SK-N-SH treated with all-trans-retinoic acid at 6 μM for 48 hours (cell line): ENCODE results near the gene TGFBR3.

Experiments used
- ATAC-seq: fragments of 200-7000 bp; cut with Tn5 transposase; 3 replicates; pipeline ENCODE4 v1.9.1; 2020; ENCODE audit warnings: mild to moderate bottlenecking, moderate library complexity
- ARNTL ChIP-seq: fragments of 450-650 bp; formaldehyde crosslinking; IDR thresholded peaks from 2 replicates; pipeline ENCODE4 v1.5.0; 2020; ENCODE audit warnings: low read depth, mild to moderate bottlenecking, moderate library complexity, borderline replicate concordance
- BACH2 ChIP-seq: fragments of 250-450 bp; sonication (Bioruptor Pico); IDR thresholded peaks from 2 replicates; pipeline ENCODE4 v1.9.0; 2021; ENCODE audit warnings: mild to moderate bottlenecking, borderline replicate concordance
- CSDC2 ChIP-seq: fragments of 250-450 bp; sonication (Bioruptor Pico); IDR thresholded peaks from 2 replicates; pipeline ENCODE4 v1.5.0; 2020; ENCODE audit warnings: mild to moderate bottlenecking, moderate library complexity
- ESRRG ChIP-seq: fragments of 250-450 bp; sonication (Bioruptor Pico); IDR thresholded peaks from 2 replicates; pipeline ENCODE4 v1.6.1; 2021; ENCODE audit warnings: mild to moderate bottlenecking
- GLIS3 ChIP-seq: fragments of 250-450 bp; sonication (Bioruptor Pico); IDR thresholded peaks from 2 replicates; pipeline ENCODE4 v1.5.0; 2020; ENCODE audit warnings: mild to moderate bottlenecking, moderate library complexity
- ISL1 ChIP-seq: fragments of 250-450 bp; sonication (Bioruptor Pico); IDR thresholded peaks from 2 replicates; pipeline ENCODE4 v2.1.2; 2022; ENCODE audit warnings: mild to moderate bottlenecking, moderate library complexity
- OSR1 ChIP-seq: fragments of 250-450 bp; sonication (Bioruptor Pico); IDR thresholded peaks from 2 replicates; pipeline ENCODE4 v1.8.0; 2022; ENCODE audit warnings: moderate library complexity, mild to moderate bottlenecking, inconsistent platforms
- PPARA ChIP-seq: fragments of 250-450 bp; sonication (Bioruptor Pico); IDR thresholded peaks from 2 replicates; pipeline ENCODE4 v1.5.0; 2020; ENCODE audit warnings: mild to moderate bottlenecking, borderline replicate concordance
- RARB ChIP-seq: fragments of 250-450 bp; sonication (Bioruptor Pico); IDR thresholded peaks from 2 replicates; pipeline ENCODE4 v1.8.0; 2021; ENCODE audit warnings: mild to moderate bottlenecking, moderate library complexity
- SNAI2 ChIP-seq: fragments of 250-450 bp; sonication (Bioruptor Pico); IDR thresholded peaks from 2 replicates; pipeline ENCODE4 v1.5.0; 2020; ENCODE audit warnings: mild to moderate bottlenecking, moderate library complexity
- TCF4 ChIP-seq: fragments of 250-450 bp; sonication (Bioruptor Pico); IDR thresholded peaks from 2 replicates; pipeline ENCODE4 v1.8.0; 2021; ENCODE audit warnings: mild to moderate bottlenecking, moderate library complexity, borderline replicate concordance
- TOX ChIP-seq: fragments of 250-450 bp; sonication (Bioruptor Pico); IDR thresholded peaks from 2 replicates; pipeline ENCODE4 v1.8.0; 2021; ENCODE audit warnings: mild to moderate bottlenecking, moderate library complexity, borderline replicate concordance
- ZC3H10 ChIP-seq: fragments of 250-450 bp; sonication (Bioruptor Pico); IDR thresholded peaks from 2 replicates; pipeline ENCODE4 v1.5.1; 2021; ENCODE audit warnings: mild to moderate bottlenecking, moderate library complexity
- ZFP3 ChIP-seq: fragments of 250-450 bp; sonication (Bioruptor Pico); IDR thresholded peaks from 2 replicates; pipeline ENCODE4 v1.5.0; 2020; ENCODE audit warnings: mild to moderate bottlenecking, moderate library complexity
- ZFP30 ChIP-seq: fragments of 450-650 bp; formaldehyde crosslinking; IDR thresholded peaks from 2 replicates; pipeline ENCODE4 v1.5.0; 2022; ENCODE audit warnings: mild to moderate bottlenecking, moderate library complexity
- ZNF565 ChIP-seq: fragments of 450-650 bp; formaldehyde crosslinking; conservative IDR thresholded peaks from 2 replicates; pipeline ENCODE4 v1.5.0; 2020; ENCODE audit warnings: low read depth, mild to moderate bottlenecking, moderate library complexity
- ZNF70 ChIP-seq: fragments of 450-650 bp; formaldehyde crosslinking; IDR thresholded peaks from 2 replicates; pipeline ENCODE4 v1.5.0; 2020; ENCODE audit warnings: mild to moderate bottlenecking, moderate library complexity
- ZNF8 ChIP-seq: fragments of 450-650 bp; formaldehyde crosslinking; IDR thresholded peaks from 2 replicates; pipeline ENCODE4 v1.5.0; 2020; ENCODE audit warnings: mild to moderate bottlenecking, moderate library complexity
- TF ChIP-seq, protein P1 (sequence below): fragments of 250-450 bp; sonication (Bioruptor Pico); IDR thresholded peaks from 2 replicates; pipeline ENCODE4 v1.5.1; 2020; ENCODE audit warnings: low read depth, mild to moderate bottlenecking, moderate library complexity
- TF ChIP-seq, protein P2 (sequence below): fragments of 250-450 bp; sonication (Bioruptor Pico); IDR thresholded peaks from 2 replicates; pipeline ENCODE4 v1.5.0; 2020; ENCODE audit warnings: mild to moderate bottlenecking, moderate library complexity
- TF ChIP-seq, protein P3 (sequence below): fragments of 250-450 bp; sonication (Bioruptor Pico); IDR thresholded peaks from 2 replicates; pipeline ENCODE4 v1.8.0; 2020; ENCODE audit warnings: mild to moderate bottlenecking, moderate library complexity, borderline replicate concordance
- TF ChIP-seq, protein P4 (sequence below): fragments of 250-450 bp; sonication (Bioruptor Pico); IDR thresholded peaks from 2 replicates; pipeline ENCODE4 v1.5.1; 2021; ENCODE audit warnings: mild to moderate bottlenecking, moderate library complexity

Gene TGFBR3

DNA sequence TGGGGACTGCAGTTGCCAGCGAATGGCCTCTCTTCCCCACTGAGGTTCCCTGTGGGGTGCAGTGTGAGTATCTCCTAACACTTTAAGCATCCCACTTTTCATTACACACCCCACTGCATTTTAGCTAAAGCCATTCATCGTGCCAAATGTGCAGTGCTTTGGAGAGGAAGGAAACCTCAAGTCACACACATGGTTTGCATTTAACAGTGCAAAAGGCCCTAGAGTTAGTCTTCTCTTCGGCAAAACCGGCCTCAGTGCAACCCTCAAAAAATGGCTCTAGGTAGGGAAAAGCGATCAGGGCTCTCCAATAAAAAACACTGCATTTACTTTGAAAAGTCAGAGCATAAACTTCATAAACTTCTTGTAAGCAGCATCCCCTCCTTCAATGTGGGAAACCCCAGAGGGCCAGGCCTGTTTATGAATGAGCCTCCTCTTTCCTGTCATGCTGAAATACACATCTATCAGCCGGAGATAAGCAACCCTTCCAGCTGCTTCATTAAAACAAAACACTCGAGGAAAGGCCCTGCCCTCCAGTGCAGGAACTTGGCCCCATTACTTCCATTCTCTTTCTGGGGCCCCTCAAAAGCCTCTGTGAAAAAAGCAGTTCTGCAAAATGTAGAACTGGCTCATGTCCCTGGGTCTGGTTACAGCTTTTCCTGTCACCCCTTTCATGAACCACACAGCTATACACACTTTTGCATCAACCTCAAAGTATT lies 201.3 kb downstream of the TGFBR3 start:
- no peak for TF ChIP-seq ZNF70 (CRISPR knock-in tag)
- no peak for TF ChIP-seq RARB (CRISPR knock-in tag)
- no peak for TF ChIP-seq ZFP30 (CRISPR knock-in tag)
- TF ChIP-seq, protein P1, sequence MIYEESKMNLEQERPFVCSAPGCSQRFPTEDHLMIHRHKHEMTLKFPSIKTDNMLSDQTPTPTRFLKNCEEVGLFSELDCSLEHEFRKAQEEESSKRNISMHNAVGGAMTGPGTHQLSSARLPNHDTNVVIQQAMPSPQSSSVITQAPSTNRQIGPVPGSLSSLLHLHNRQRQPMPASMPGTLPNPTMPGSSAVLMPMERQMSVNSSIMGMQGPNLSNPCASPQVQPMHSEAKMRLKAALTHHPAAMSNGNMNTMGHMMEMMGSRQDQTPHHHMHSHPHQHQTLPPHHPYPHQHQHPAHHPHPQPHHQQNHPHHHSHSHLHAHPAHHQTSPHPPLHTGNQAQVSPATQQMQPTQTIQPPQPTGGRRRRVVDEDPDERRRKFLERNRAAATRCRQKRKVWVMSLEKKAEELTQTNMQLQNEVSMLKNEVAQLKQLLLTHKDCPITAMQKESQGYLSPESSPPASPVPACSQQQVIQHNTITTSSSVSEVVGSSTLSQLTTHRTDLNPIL = no peak
- no peak for TF ChIP-seq GLIS3 (CRISPR knock-in tag)
- no peak for TF ChIP-seq ZFP3 (CRISPR knock-in tag)
- TF ChIP-seq, protein P2, sequence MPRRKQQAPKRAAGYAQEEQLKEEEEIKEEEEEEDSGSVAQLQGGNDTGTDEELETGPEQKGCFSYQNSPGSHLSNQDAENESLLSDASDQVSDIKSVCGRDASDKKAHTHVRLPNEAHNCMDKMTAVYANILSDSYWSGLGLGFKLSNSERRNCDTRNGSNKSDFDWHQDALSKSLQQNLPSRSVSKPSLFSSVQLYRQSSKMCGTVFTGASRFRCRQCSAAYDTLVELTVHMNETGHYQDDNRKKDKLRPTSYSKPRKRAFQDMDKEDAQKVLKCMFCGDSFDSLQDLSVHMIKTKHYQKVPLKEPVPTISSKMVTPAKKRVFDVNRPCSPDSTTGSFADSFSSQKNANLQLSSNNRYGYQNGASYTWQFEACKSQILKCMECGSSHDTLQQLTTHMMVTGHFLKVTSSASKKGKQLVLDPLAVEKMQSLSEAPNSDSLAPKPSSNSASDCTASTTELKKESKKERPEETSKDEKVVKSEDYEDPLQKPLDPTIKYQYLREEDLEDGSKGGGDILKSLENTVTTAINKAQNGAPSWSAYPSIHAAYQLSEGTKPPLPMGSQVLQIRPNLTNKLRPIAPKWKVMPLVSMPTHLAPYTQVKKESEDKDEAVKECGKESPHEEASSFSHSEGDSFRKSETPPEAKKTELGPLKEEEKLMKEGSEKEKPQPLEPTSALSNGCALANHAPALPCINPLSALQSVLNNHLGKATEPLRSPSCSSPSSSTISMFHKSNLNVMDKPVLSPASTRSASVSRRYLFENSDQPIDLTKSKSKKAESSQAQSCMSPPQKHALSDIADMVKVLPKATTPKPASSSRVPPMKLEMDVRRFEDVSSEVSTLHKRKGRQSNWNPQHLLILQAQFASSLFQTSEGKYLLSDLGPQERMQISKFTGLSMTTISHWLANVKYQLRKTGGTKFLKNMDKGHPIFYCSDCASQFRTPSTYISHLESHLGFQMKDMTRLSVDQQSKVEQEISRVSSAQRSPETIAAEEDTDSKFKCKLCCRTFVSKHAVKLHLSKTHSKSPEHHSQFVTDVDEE (CRISPR knock-in tag) = no peak
- no peak for TF ChIP-seq ESRRG (CRISPR knock-in tag)
- no peak for TF ChIP-seq PPARA (CRISPR knock-in tag)
- no peak for TF ChIP-seq ARNTL (CRISPR knock-in tag)
- TF ChIP-seq ZNF8 (CRISPR knock-in tag) = no peak
- no peak for ATAC-seq

DNA sequence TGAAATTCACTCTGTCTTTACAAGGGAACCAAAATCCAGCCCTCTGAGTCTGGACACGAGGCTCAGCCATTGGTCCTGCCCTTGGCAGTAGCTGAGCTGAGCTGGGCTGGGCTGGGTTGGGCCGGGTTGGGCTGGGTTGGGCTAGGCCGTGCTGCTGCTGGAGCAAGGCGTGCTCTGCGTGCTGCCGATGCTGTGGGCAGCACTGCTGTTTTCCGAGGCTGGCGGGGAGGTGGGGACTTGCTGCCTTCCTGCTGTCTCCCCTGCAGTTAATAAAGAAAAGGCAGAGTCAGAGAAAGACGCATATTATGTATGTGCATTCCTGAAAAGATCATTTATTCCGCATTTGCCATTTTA lies 202.4 kb downstream of the TGFBR3 start:
- TF ChIP-seq ZNF8 (CRISPR knock-in tag) (no peak), ZFP30 (CRISPR knock-in tag) (no peak), ZNF70 (CRISPR knock-in tag) (no peak), CSDC2 (CRISPR knock-in tag) (no peak), ESRRG (CRISPR knock-in tag) (no peak), TOX (CRISPR knock-in tag) (no peak), ZNF565 (CRISPR knock-in tag) (no peak), ISL1 (no peak), BACH2 (CRISPR knock-in tag) (no peak), PPARA (CRISPR knock-in tag) (no peak), OSR1 (CRISPR knock-in tag) (no peak), ZC3H10 (CRISPR knock-in tag) (no peak)
- TF ChIP-seq, protein P3, sequence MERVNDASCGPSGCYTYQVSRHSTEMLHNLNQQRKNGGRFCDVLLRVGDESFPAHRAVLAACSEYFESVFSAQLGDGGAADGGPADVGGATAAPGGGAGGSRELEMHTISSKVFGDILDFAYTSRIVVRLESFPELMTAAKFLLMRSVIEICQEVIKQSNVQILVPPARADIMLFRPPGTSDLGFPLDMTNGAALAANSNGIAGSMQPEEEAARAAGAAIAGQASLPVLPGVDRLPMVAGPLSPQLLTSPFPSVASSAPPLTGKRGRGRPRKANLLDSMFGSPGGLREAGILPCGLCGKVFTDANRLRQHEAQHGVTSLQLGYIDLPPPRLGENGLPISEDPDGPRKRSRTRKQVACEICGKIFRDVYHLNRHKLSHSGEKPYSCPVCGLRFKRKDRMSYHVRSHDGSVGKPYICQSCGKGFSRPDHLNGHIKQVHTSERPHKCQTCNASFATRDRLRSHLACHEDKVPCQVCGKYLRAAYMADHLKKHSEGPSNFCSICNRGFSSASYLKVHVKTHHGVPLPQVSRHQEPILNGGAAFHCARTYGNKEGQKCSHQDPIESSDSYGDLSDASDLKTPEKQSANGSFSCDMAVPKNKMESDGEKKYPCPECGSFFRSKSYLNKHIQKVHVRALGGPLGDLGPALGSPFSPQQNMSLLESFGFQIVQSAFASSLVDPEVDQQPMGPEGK (CRISPR knock-in tag) = no peak
- TF ChIP-seq, protein P2 (CRISPR knock-in tag) = no peak
- ATAC-seq = no peak

DNA sequence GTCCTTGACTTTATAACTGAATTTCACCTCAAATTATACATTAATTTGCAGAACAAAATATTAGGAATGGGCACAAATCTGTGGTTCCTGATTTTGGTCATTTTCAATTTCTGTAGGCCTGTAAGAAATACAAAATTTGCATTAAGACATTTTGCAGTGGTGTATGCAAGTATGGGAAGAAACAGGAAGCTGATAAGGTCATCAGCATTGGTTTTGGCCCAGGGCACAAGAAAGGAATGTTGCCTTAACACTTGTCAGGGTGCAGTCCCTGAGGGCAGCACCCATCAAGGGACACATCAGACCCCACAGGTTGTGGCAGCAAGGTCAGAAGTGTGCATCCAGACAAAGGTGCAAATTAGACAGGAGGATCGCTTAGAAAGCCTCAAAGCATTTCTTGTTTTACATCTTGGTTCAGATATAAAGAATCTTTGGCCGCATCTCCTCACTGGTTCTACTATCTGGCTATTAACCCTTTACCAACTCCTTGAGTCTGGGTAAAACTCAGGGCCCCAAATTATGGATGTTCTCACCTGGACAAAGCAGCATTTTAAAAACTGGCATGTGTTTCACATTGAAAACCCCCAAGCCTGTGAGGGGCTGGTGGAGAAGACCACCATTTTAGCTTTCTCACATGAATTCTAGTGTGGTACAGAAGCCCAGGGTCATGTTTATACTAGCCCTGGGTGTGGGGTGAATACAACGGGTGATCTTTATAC lies 202.9 kb downstream of the TGFBR3 start:
- TF ChIP-seq GLIS3 (CRISPR knock-in tag) (no peak), SNAI2 (CRISPR knock-in tag) (no peak), OSR1 (CRISPR knock-in tag) (no peak), ZNF70 (CRISPR knock-in tag) (no peak), RARB (CRISPR knock-in tag) (no peak), TCF4 (CRISPR knock-in tag) (no peak), CSDC2 (CRISPR knock-in tag) (no peak), ZFP30 (CRISPR knock-in tag) (no peak)
- TF ChIP-seq, protein P4, sequence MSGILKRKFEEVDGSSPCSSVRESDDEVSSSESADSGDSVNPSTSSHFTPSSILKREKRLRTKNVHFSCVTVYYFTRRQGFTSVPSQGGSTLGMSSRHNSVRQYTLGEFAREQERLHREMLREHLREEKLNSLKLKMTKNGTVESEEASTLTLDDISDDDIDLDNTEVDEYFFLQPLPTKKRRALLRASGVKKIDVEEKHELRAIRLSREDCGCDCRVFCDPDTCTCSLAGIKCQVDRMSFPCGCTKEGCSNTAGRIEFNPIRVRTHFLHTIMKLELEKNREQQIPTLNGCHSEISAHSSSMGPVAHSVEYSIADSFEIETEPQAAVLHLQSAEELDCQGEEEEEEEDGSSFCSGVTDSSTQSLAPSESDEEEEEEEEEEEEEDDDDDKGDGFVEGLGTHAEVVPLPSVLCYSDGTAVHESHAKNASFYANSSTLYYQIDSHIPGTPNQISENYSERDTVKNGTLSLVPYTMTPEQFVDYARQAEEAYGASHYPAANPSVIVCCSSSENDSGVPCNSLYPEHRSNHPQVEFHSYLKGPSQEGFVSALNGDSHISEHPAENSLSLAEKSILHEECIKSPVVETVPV = no peak
- TF ChIP-seq, protein P1 = no peak
- TF ChIP-seq, all 23 proteins: peak for 0
- no peak for ATAC-seq
